CD14-positive monocyte (primary cell): ENCODE measurements around the gene ACR. TPM values are rescaled to one million over a fixed set of nuclear protein-coding genes. Genes with fewer than 3 reads are reported as not detected.

ENCODE experiments used
- DNase-seq, 3 donors: peaks; one replicate each; pipeline ENCODE4 v3.0.0-alpha.2; 2011 to 2022
- H2AFZ ChIP-seq: 2 replicates; pipeline ENCODE4 v1.6.0; 2012; ENCODE audit warnings: mild to moderate bottlenecking, low read depth, low read length, inconsistent platforms; ENCODE audit not compliant: insufficient read depth, poor library complexity, severe bottlenecking
- H3K27ac ChIP-seq, 2 donors: 1 replicate in 1 of 2; 2 replicates in 1 of 2; pipeline ENCODE4 v1.5.1; 2012 to 2013; ENCODE audit warnings: low read length in 2 of 2, control low read depth in 1 of 2, inconsistent platforms in 1 of 2, low read depth in 1 of 2, mild to moderate bottlenecking in 1 of 2
- H3K27me3 ChIP-seq, 2 donors: one replicate each; pipeline versions ENCODE4 v1.6.0 to v1.6.1; 2011 to 2013; ENCODE audit warnings: low read length in 2 of 2; ENCODE audit not compliant: control insufficient read depth in 2 of 2, insufficient read depth in 2 of 2
- H3K36me3 ChIP-seq, 2 donors: replicated peaks in 1 of 2; 1 replicate in 1 of 2; 2 replicates in 1 of 2; pipeline versions ENCODE4 v1.5.1 to v1.6.1; 2012 to 2013; ENCODE audit warnings: low read length in 2 of 2, control low read depth in 1 of 2, inconsistent platforms in 1 of 2, mild to moderate bottlenecking in 1 of 2; ENCODE audit not compliant: insufficient read depth in 2 of 2, control insufficient read depth in 1 of 2
- H3K4me1 ChIP-seq, 2 donors: 1 replicate in 1 of 2; 2 replicates in 1 of 2; pipeline versions ENCODE4 v1.5.1 to v1.6.1; 2012 to 2013; ENCODE audit warnings: low read length in 2 of 2, control low read depth in 1 of 2, inconsistent platforms in 1 of 2, mild to moderate bottlenecking in 1 of 2, moderate library complexity in 1 of 2; ENCODE audit not compliant: insufficient read depth in 2 of 2, control insufficient read depth in 1 of 2
- H3K4me2 ChIP-seq: replicated peaks from 2 replicates; pipeline ENCODE3; 2012; ENCODE audit warnings: low read length, moderate library complexity, mild to moderate bottlenecking; ENCODE audit not compliant: poor library complexity, severe bottlenecking; ENCODE audit errors: extremely low read depth
- H3K4me3 ChIP-seq, 3 experiments: fragments of 200-600 bp in 1 of 3; sonication (generic) in 1 of 3; replicated peaks in 1 of 3; 1 replicate in 2 of 3; 2 replicates in 1 of 3; pipeline ENCODE4 v1.5.1; 2011 to 2013; ENCODE audit warnings: low read length in 3 of 3, mild to moderate bottlenecking in 3 of 3, control low read depth in 2 of 3, low read depth in 2 of 3, inconsistent platforms in 1 of 3, moderate library complexity in 1 of 3
- H3K79me2 ChIP-seq: 2 replicates; pipeline ENCODE4 v1.6.0; 2012; ENCODE audit warnings: mild to moderate bottlenecking, control low read depth, inconsistent platforms, low read length, moderate library complexity; ENCODE audit not compliant: insufficient read depth
- H3K9ac ChIP-seq: 2 replicates; pipeline ENCODE4 v1.6.0; 2017; ENCODE audit warnings: low read length, mild to moderate bottlenecking; ENCODE audit not compliant: insufficient read depth, poor library complexity, severe bottlenecking
- H3K9me3 ChIP-seq, 2 donors: replicated peaks in 1 of 2; 1 replicate in 1 of 2; 2 replicates in 1 of 2; pipeline versions ENCODE4 v1.5.1 to v1.6.1; 2012 to 2013; ENCODE audit warnings: low read length in 2 of 2, control low read depth in 1 of 2; ENCODE audit not compliant: control insufficient read depth in 1 of 2, insufficient read depth in 1 of 2
- H4K20me1 ChIP-seq: 2 replicates; pipeline ENCODE4 v1.6.0; 2012; ENCODE audit warnings: mild to moderate bottlenecking, low read length, control low read depth, moderate library complexity; ENCODE audit not compliant: insufficient read depth
- H3K27ac Mint-ChIP-seq, 7 donors: one replicate each; pipeline ENCODE4 v1.8.0; 2020; ENCODE audit warnings: mild to moderate bottlenecking in 7 of 7, mixed read lengths in 7 of 7, moderate library complexity in 6 of 7, inconsistent platforms in 2 of 7
- H3K27me3 Mint-ChIP-seq, 3 donors: one replicate each; pipeline ENCODE4 v1.8.0; 2021 to 2022; ENCODE audit warnings: low read depth in 3 of 3, mild to moderate bottlenecking in 3 of 3, mixed read lengths in 3 of 3, moderate library complexity in 3 of 3, inconsistent platforms in 1 of 3
- H3K36me3 Mint-ChIP-seq, 2 donors: one replicate each; pipeline ENCODE4 v1.8.0; 2020; ENCODE audit warnings: mixed read lengths in 2 of 2, inconsistent platforms in 1 of 2, mild to moderate bottlenecking in 1 of 2
- H3K4me1 Mint-ChIP-seq: one replicate; pipeline ENCODE4 v1.8.0; 2020; ENCODE audit warnings: mild to moderate bottlenecking, mixed read lengths
- H3K4me3 Mint-ChIP-seq, 2 donors: one replicate each; pipeline ENCODE4 v1.8.0; 2020; ENCODE audit warnings: mild to moderate bottlenecking in 2 of 2, mixed read lengths in 2 of 2, moderate library complexity in 1 of 2
- H3K9me3 Mint-ChIP-seq, 7 donors: one replicate each; pipeline ENCODE4 v1.8.0; 2020 to 2022; ENCODE audit warnings: mixed read lengths in 7 of 7, mild to moderate bottlenecking in 6 of 7, moderate library complexity in 6 of 7, inconsistent platforms in 2 of 7
- CTCF ChIP-seq: fragments of 200-600 bp; IDR thresholded peaks from one replicate; pipeline ENCODE4 v1.8.0; 2022; ENCODE audit warnings: antibody characterized with exemption, mild to moderate bottlenecking
- WGBS: methylation state at CpG from one replicate; pipeline ENCODE4 v1.1.5; 2013; ENCODE audit warnings: missing lambda C conversion rate; ENCODE audit not compliant: insufficient coverage; 5-methylcytosine and 5-hydroxymethylcytosine counted together
- intact Hi-C, 2 donors: fragments of 100-400 bp; cut with micrococcal nuclease; formaldehyde crosslinking; loops; one replicate each; pipeline versions ENCODE4 v1.15.0 to v1.15.1; 2023
- polyA plus RNA-seq, 3 donors: library from polyadenylated mRNA; depleted of rRNA in 1 of 3; unstranded in 2 of 3; stranded (reverse) in 1 of 3; fragments of 300-500 nt in 2 of 3; fragments of >200 nt in 1 of 3; fragmentation: Illumina TruSeq in 2 of 3; gene quantifications; 1 replicate in 2 of 3; 2 replicates in 1 of 3; pipeline ENCODE4 v1.2.3, GENCODE V29; 2012 to 2021

The ACR gene
- polyA plus RNA-seq, 3 donors, result not detected

- no peaks in the 10 kb centered on the region for H3K36me3 Mint-ChIP-seq
- H3K27ac Mint-ChIP-seq, result no peak overlapping the region
- Histone ChIP-seq H3K9ac (no peak overlapping the region), H3K79me2 (no peaks in the 10 kb centered on the region), H3K4me1 (no peaks in the 10 kb centered on the region), H3K27ac (no peak overlapping the region), H3K27me3 (no peaks in the 10 kb centered on the region), H3K4me2 (no peak overlapping the region), H4K20me1 (no peaks in the 10 kb centered on the region), H2AFZ (no peak overlapping the region), H3K36me3 (no peaks in the 10 kb centered on the region), H3K4me3 (no peak overlapping the region), H3K9me3 (no peaks in the 10 kb centered on the region)
- no peak for DNase-seq
- TF ChIP-seq CTCF, result no peak
- 86% methylated on average over 10 of the region's 10 CpGs for WGBS
- H3K9me3 Mint-ChIP-seq, result peaks cover 0 to 6% (median 0%) of the 10 kb centered on the region in 7 donors
- intact Hi-C loops, result no loop called here
- H3K27me3 Mint-ChIP-seq, result peaks cover 0 to 3% (median 2%) of the 10 kb centered on the region in 3 donors
- no peaks in the 10 kb centered on the region for H3K4me1 Mint-ChIP-seq
- no peak overlapping the region for H3K4me3 Mint-ChIP-seq
Observed at GRCh38 chr22:50738649-50739227, 734 bp downstream of the ACR start.

DNA sequence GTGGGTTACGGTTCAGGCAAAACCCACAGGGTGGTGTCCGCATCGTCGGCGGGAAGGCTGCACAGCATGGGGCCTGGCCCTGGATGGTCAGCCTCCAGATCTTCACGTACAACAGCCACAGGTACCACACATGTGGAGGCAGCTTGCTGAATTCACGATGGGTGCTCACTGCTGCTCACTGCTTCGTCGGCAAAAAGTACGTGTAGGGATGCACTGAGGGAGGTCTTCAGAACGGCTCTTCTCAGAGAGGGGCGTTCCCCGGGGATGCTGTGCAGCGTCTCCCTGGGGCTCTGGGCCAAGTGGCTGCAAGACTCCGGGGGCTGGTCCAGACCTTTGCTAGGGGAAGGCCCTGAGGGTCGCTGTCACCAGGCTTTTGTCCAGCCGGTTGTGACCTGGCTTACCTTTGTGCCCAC, 1.3 kb downstream of the ACR start:
- no peak for TF ChIP-seq CTCF
- no peaks in the 10 kb centered on the region for H4K20me1 ChIP-seq
- no peak overlapping the region for H3K27ac ChIP-seq
- no peaks in the 10 kb centered on the region for H3K79me2 ChIP-seq
- WGBS, result 95% methylated on average over 15 of the region's 17 CpGs
- peaks cover 0 to 6% (median 0%) of the 10 kb centered on the region in 7 donors for H3K9me3 Mint-ChIP-seq
- H3K36me3 ChIP-seq, result no peaks in the 10 kb centered on the region
- H3K4me3 ChIP-seq, result no peak overlapping the region
- no peaks in the 10 kb centered on the region for H3K36me3 Mint-ChIP-seq
- H3K4me3 Mint-ChIP-seq, result no peak overlapping the region
- no peak overlapping the region for H3K4me2 ChIP-seq
- no peaks in the 10 kb centered on the region for H3K9me3 ChIP-seq
- no peaks in the 10 kb centered on the region for H3K4me1 ChIP-seq
- H3K27me3 ChIP-seq, result no peaks in the 10 kb centered on the region
- H3K9ac ChIP-seq, result no peak overlapping the region
- DNase-seq, result no peak
- intact Hi-C loops, result no loop called here
- no peaks in the 10 kb centered on the region for H3K4me1 Mint-ChIP-seq
- peaks cover 0 to 3% (median 2%) of the 10 kb centered on the region in 3 donors for H3K27me3 Mint-ChIP-seq
- no peak overlapping the region for H2AFZ ChIP-seq
- no peak overlapping the region for H3K27ac Mint-ChIP-seq
